Fibroblast of peridontal ligament (primary cell): ENCODE results near the gene TASOR2.

Experiments used
- DNase-seq: peaks from one replicate; pipeline ENCODE4 v3.0.0-alpha.2; 2010; ENCODE audit errors: extremely low read depth

TASOR2 gene

GRCh38 chr10:5683065-5683464 is 1.6 kb upstream of the TASOR2 start:
- no peak for DNase-seq

GRCh38 chr10:5684971-5685763 is 529 bp downstream of the TASOR2 start:
- peak; percentile 79 for DNase-seq

- DNase-seq = no peak
Observed at GRCh38 chr10:5685764-5686240, 1.2 kb downstream of the TASOR2 start.

GRCh38 chr10:5688587-5688986 is 3.9 kb downstream of the TASOR2 start:
- no peak for DNase-seq

- DNase-seq = no peak
Observed at GRCh38 chr10:5691786-5692185, 7.1 kb downstream of the TASOR2 start.

GRCh38 chr10:5692461-5693358 is 8.1 kb downstream of the TASOR2 start:
- DNase-seq = peak; percentile 27

- DNase-seq = no peak
Observed at GRCh38 chr10:5694573-5694972, 9.9 kb downstream of the TASOR2 start.

GRCh38 chr10:5697342-5697741 is 12.7 kb downstream of the TASOR2 start:
- DNase-seq = no peak

- DNase-seq = no peak
Observed at GRCh38 chr10:5698062-5698461, 13.4 kb downstream of the TASOR2 start.

- DNase-seq = no peak
Observed at GRCh38 chr10:5708356-5708755, 23.7 kb downstream of the TASOR2 start.

GRCh38 chr10:5709865-5710264 is 25.2 kb downstream of the TASOR2 start:
- DNase-seq = peak; percentile 34

GRCh38 chr10:5710859-5711258 is 26.2 kb downstream of the TASOR2 start:
- peak; percentile 38 for DNase-seq

GRCh38 chr10:5711642-5712041 is 27.0 kb downstream of the TASOR2 start:
- DNase-seq = peak; percentile 21

GRCh38 chr10:5719546-5719945 is 34.9 kb downstream of the TASOR2 start:
- peak; percentile 25 for DNase-seq

GRCh38 chr10:5720182-5720581 is 35.5 kb downstream of the TASOR2 start:
- DNase-seq = no peak

- DNase-seq = peak; percentile 25
Observed at GRCh38 chr10:5723692-5724091, 39.1 kb downstream of the TASOR2 start.

GRCh38 chr10:5730766-5731165 is 46.1 kb downstream of the TASOR2 start:
- DNase-seq = no peak

- DNase-seq = no peak
Observed at GRCh38 chr10:5731559-5731958, 46.9 kb downstream of the TASOR2 start.

GRCh38 chr10:5732141-5732540 is 47.5 kb downstream of the TASOR2 start:
- no peak for DNase-seq
